Suprapubic skin (tissue), 4 donors: ENCODE data around the gene GMEB2.

Experiments used
- CTCF ChIP-seq, 2 donors: fragments of 200-600 bp in 1 of 2; fragments of 450-650 bp in 1 of 2; sonication (generic) in 1 of 2; IDR thresholded peaks; one replicate each; pipeline ENCODE4 v1.5.1; 2016 to 2019; ENCODE audit warnings: antibody characterized with exemption in 2 of 2, mild to moderate bottlenecking in 1 of 2, moderate library complexity in 1 of 2
- EP300 ChIP-seq: sonication (generic); formaldehyde crosslinking; IDR thresholded peaks from one replicate; pipeline ENCODE4 v1.6.1; 2017; ENCODE audit warnings: antibody characterized with exemption
- POLR2A ChIP-seq, 2 donors: fragments of 450-650 bp; IDR thresholded peaks; one replicate each; pipeline ENCODE4 v1.6.1; 2017; ENCODE audit warnings: antibody characterized with exemption in 2 of 2, mild to moderate bottlenecking in 2 of 2, moderate library complexity in 2 of 2
- POLR2AphosphoS5 ChIP-seq, 3 donors: sonication (generic); formaldehyde crosslinking; IDR thresholded peaks; one replicate each; pipeline ENCODE4 v1.6.1; 2017; ENCODE audit warnings: antibody characterized with exemption in 3 of 3

- no peak for TF ChIP-seq CTCF (IDR thresholded peaks at IDR 0.05)
- TF ChIP-seq EP300 = no peak
- TF ChIP-seq POLR2AphosphoS5 (IDR thresholded peaks at IDR 0.05) = no peak
- TF ChIP-seq POLR2A (IDR thresholded peaks at IDR 0.05) = no peak
Measured at GRCh38 chr20:63598479-63599395, 28.2 kb downstream of the GMEB2 start.
